Natural killer cell treated with Interleukin-12 subunit alpha and Interleukin-12 subunit beta and Interleukin-15 and Interleukin-18, amount 100 ng/mL, for 72 hours (primary cell): Measurements from ENCODE around the gene BTNL8. TPM values are rescaled to one million over a fixed set of nuclear protein-coding genes. Genes with fewer than 3 reads are reported as not detected.

Source experiments
- ATAC-seq, 2 donors: fragments of 150-1000 bp; cut with Tn5 transposase in 1 of 2; sonication (Bioruptor Pico), chemical (Tn5 transposase) in 1 of 2; 2 replicates each; pipeline ENCODE4 v1.10.0; 2021
- DNase-seq: peaks from one replicate; pipeline ENCODE4 v3.0.0; 2022; ENCODE audit warnings: low spot score
- H3K27ac Mint-ChIP-seq, 2 donors: 1 replicate in 1 of 2; 2 replicates in 1 of 2; pipeline ENCODE4 v1.8.0; 2022; ENCODE audit warnings: mixed read lengths in 2 of 2, mild to moderate bottlenecking in 1 of 2, moderate library complexity in 1 of 2
- H3K27me3 Mint-ChIP-seq, 2 donors: 1 replicate in 1 of 2; 2 replicates in 1 of 2; pipeline ENCODE4 v1.8.0; 2022; ENCODE audit warnings: mixed read lengths in 2 of 2
- H3K36me3 Mint-ChIP-seq: one replicate; pipeline ENCODE4 v1.8.0; 2022; ENCODE audit warnings: mixed read lengths
- H3K4me1 Mint-ChIP-seq, 2 donors: 1 replicate in 1 of 2; 2 replicates in 1 of 2; pipeline ENCODE4 v1.8.0; 2022; ENCODE audit warnings: low read depth in 2 of 2, mixed read lengths in 2 of 2, mild to moderate bottlenecking in 1 of 2
- H3K4me3 Mint-ChIP-seq: one replicate; pipeline ENCODE4 v1.8.0; 2022; ENCODE audit warnings: mixed read lengths
- H3K9me3 Mint-ChIP-seq: 2 replicates; pipeline ENCODE4 v1.8.0; 2022; ENCODE audit warnings: mixed read lengths
- total RNA-seq, 2 donors: library from RNA; stranded (reverse); gene quantifications; one replicate each; pipeline ENCODE4 v1.2.3, GENCODE V29; 2022

BTNL8 gene
- total RNA-seq, 2 donors from 2014 or later = not detected

DNA sequence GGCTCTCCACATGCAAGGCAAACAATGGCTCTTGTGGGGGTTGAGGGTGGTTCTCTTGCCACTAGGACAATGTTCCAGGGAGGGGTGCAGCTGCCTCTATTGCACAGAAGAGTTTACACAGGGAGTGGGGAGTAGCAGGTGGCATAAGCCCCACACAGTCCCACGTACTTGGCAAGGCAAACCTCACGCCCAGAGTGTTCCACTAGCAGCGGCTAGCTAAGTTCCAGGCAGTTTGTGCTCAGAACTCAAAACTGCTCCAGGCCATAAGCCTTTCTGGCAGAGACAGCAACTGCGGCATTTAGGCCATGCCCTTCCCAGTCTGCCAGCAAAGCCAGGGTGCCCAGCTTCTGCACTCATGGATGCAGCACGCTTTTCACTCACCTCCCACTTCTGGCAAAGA, 60.7 kb downstream of the BTNL8 start:
- peaks cover 0 to 35% of the 10 kb centered on the region in 2 donors for H3K27me3 Mint-ChIP-seq
- peaks cover 0 to 5% of the 10 kb centered on the region in 2 donors for H3K4me1 Mint-ChIP-seq
- no peak for ATAC-seq
- H3K4me3 Mint-ChIP-seq = no peak overlapping the region
- no peak for DNase-seq
- no peaks in the 10 kb centered on the region for H3K9me3 Mint-ChIP-seq
- no peak overlapping the region for H3K27ac Mint-ChIP-seq
- H3K36me3 Mint-ChIP-seq = no peaks in the 10 kb centered on the region

DNA sequence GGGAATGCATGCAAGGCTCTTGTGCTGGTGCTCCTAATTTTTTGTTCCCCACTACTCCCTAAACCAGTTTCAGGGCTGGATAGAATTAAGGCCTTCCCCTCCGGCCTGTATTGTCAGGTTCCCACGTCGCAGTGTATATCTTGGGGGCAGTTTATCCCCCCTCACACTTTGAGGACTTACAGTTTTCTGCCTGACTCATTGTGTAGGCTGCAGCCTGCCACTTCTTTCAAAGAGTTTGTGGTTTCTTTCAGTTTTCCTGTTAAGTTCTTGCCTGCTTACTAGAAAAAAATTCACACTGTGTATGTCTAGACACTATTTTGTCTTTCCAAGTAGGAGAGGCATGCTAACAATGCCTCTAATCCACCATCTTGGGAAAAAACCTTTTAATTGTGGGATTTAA, 61.2 kb downstream of the BTNL8 start:
- H3K4me1 Mint-ChIP-seq = peaks cover 0 to 5% of the 10 kb centered on the region in 2 donors
- H3K27me3 Mint-ChIP-seq = peaks cover 0 to 35% of the 10 kb centered on the region in 2 donors
- H3K4me3 Mint-ChIP-seq = no peak overlapping the region
- no peaks in the 10 kb centered on the region for H3K36me3 Mint-ChIP-seq
- no peaks in the 10 kb centered on the region for H3K9me3 Mint-ChIP-seq
- no peak for DNase-seq
- no peak for ATAC-seq
- no peak overlapping the region for H3K27ac Mint-ChIP-seq

DNA sequence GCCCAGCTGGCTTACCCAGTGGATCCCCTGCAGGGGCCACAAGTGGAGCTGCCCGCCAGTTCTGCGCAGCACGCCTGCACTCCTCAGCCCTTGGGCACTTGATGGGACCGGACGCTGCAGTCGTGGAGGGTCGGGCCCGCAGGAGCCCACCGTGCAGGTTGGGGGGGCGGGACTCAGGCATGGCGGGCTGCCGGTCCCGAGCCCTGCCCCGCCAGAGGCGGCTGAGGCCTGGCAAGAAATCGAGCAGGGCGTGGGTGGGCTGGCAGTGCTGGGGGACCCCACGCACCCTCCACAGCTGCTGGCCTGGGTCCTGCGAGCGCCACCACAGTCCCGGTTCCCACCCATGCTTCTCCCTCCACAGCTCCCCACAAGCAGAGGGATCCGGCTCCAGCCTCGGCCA, 70.4 kb downstream of the BTNL8 start:
- Mint-ChIP-seq H3K27me3 (peaks cover 0 to 39% of the 10 kb centered on the region in 2 donors), H3K27ac (no peak overlapping the region), H3K9me3 (no peaks in the 10 kb centered on the region)

DNA sequence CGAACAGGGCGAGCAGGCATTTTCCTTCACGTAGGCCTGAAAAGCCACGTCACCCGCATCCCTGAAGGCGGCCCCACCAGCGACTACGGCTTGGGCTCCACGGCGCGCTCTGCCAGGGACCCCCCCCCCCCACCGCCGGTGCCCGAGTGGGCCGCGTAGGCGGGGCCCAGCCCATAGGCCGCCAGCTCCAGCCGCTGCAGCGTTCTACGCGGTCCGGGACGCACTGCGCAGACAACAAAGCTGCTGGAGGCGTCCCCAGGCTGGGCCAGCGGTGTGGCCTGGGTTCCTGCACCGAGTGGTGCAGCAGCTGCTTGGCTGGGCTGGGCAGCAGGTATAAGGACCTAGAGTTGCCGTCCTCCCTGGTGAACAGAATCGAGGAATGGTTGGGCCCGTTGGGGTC, 71.4 kb downstream of the BTNL8 start:
- ATAC-seq = no peak
- no peak overlapping the region for H3K27ac Mint-ChIP-seq
- DNase-seq = no peak
- no peaks in the 10 kb centered on the region for H3K4me1 Mint-ChIP-seq
- peaks cover 0 to 39% of the 10 kb centered on the region in 2 donors for H3K27me3 Mint-ChIP-seq
- no peaks in the 10 kb centered on the region for H3K36me3 Mint-ChIP-seq
- H3K4me3 Mint-ChIP-seq = no peak overlapping the region
- no peaks in the 10 kb centered on the region for H3K9me3 Mint-ChIP-seq

More for the DNA sequence above, 70.4 kb downstream of the BTNL8 start:
- no peaks in the 10 kb centered on the region for H3K4me1 Mint-ChIP-seq
- H3K36me3 Mint-ChIP-seq = no peaks in the 10 kb centered on the region
- no peak overlapping the region for H3K4me3 Mint-ChIP-seq
- ATAC-seq (no peak), DNase-seq (no peak)

DNA sequence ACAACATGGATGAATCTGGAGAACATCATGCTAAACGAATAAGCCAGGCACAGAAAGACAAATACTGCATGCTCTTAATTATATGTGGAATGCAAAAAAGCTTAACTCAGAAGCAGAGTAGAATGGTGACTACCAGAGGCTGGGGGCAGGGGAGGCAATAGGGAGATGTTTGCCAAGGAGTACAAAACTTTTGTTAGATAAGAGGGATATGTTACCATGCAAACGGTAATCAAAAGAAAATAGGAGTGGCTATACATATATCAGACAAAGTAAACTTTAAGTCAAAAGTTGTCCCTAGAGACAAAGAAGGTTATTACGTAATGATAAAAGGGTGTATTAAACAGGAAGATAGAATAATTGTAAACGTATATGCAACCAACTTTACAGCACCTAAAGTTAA, 71.9 kb downstream of the BTNL8 start:
- Mint-ChIP-seq H3K4me1 (no peaks in the 10 kb centered on the region), H3K4me3 (no peak overlapping the region), H3K27ac (no peak overlapping the region), H3K36me3 (no peaks in the 10 kb centered on the region), H3K27me3 (peaks cover 0 to 39% of the 10 kb centered on the region in 2 donors), H3K9me3 (no peaks in the 10 kb centered on the region)
- DNase-seq = no peak
- ATAC-seq = no peak

DNA sequence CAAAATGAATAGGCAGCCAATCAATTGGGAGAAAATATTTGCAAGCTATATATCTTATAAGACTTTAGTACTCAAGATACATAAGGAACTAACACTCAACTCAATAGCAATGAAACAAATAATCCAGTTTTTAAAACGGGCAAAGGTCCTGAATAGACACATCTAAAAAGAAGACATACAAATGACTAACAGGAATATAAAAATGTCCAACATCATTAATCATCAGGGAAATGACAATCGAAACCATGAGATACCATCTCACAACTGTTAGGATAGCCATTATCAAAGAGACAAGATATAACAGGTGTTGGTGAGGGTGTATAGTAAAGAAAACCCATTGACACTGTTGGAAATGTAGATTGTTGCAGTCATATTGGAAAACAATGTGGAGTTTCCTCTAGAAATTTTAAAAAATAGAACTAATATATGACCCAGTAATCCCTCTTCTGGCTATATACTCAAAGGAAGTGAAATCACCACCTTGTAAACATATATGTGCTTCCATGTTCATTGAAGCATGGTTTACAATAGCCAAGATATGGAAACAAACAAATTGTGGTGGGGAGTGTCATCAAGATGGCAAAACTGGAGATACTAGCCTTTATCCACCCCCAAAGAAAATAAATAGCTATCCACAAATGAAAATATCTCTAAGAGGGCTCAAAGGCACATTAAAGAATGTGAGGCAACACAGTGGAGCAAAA, 75.8 kb downstream of the BTNL8 start:
- DNase-seq (no peak), ATAC-seq (no peak)
- Mint-ChIP-seq H3K27ac (no peak overlapping the region), H3K4me3 (no peak overlapping the region), H3K36me3 (no peaks in the 10 kb centered on the region), H3K9me3 (no peaks in the 10 kb centered on the region), H3K27me3 (peaks cover 0 to 24% of the 10 kb centered on the region in 2 donors), H3K4me1 (no peaks in the 10 kb centered on the region)

DNA sequence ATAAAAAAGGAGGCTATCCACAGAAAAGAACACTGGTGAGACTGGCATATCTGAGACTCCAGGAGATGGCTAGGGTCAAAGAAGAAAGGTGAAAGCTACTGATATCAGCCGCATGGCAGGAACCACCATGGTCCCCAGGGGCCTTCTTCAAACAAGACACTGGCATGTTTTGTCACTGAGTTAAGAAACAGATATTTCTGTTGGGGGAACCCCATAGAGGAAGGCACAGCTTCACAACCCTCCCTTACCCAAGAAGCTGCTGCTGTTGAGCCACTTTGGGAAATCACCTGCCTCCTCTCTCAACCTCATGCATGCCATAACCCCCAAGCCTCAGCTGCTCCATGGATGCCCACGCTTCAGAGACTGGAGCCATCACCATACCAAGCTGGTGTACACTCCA, 76.4 kb downstream of the BTNL8 start:
- DNase-seq (no peak), ATAC-seq (no peak)
- H3K27me3 Mint-ChIP-seq = peaks cover 0 to 25% of the 10 kb centered on the region in 2 donors

DNA sequence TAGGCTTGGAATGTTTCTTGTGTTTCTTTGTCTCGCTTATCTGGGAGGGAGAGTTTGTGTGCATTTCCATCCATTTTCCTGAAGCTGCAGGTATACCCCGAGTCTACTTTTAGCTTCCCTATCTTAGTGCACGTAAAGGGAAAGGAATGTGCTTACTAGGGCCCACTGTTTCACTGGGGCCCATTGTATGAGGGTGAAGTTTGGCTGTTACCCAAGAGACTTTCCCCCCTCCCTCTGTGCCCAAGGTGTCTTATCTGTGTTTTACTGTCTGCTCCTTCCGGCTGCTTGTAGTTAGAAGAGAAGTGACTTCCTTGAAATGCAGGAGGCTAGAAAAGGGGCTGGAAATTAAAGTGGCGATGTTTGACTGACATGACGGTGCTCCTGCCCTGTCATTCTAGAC, 77.6 kb downstream of the BTNL8 start:
- no peak overlapping the region for H3K4me3 Mint-ChIP-seq
- ATAC-seq = no peak
- DNase-seq = no peak

More for the DNA sequence above, 76.4 kb downstream of the BTNL8 start:
- Mint-ChIP-seq H3K9me3 (no peaks in the 10 kb centered on the region), H3K36me3 (no peaks in the 10 kb centered on the region), H3K4me3 (no peak overlapping the region), H3K27ac (no peak overlapping the region), H3K4me1 (no peaks in the 10 kb centered on the region)

DNA sequence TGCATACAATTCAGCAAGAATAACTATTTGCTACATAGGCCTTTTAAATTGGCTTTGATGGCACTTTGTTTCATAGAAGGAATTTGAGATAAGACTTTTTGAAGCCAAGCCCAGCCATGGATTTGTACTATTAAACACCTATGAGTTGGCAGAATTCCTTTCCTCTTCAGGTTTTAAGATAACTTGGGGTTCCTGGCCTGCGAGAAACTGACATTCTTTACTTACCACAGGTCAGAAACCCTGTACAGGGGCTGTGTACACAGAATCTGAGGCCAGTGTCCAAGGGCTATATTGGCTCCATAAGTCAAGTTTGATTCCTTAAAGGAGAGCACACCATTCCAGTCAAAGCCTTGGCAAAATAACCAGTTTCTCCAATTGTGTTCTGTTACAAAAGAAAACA, 78.9 kb downstream of the BTNL8 start:
- ATAC-seq = no peak
- Mint-ChIP-seq H3K36me3 (no peaks in the 10 kb centered on the region), H3K4me1 (no peaks in the 10 kb centered on the region), H3K27ac (no peak overlapping the region), H3K4me3 (no peak overlapping the region), H3K9me3 (no peaks in the 10 kb centered on the region), H3K27me3 (peaks cover 0 to 28% of the 10 kb centered on the region in 2 donors)
- DNase-seq = no peak

More for the DNA sequence above, 77.6 kb downstream of the BTNL8 start:
- Mint-ChIP-seq H3K9me3 (no peaks in the 10 kb centered on the region), H3K36me3 (no peaks in the 10 kb centered on the region), H3K27me3 (peaks cover 0 to 28% of the 10 kb centered on the region in 2 donors), H3K27ac (no peak overlapping the region), H3K4me1 (no peaks in the 10 kb centered on the region)

DNA sequence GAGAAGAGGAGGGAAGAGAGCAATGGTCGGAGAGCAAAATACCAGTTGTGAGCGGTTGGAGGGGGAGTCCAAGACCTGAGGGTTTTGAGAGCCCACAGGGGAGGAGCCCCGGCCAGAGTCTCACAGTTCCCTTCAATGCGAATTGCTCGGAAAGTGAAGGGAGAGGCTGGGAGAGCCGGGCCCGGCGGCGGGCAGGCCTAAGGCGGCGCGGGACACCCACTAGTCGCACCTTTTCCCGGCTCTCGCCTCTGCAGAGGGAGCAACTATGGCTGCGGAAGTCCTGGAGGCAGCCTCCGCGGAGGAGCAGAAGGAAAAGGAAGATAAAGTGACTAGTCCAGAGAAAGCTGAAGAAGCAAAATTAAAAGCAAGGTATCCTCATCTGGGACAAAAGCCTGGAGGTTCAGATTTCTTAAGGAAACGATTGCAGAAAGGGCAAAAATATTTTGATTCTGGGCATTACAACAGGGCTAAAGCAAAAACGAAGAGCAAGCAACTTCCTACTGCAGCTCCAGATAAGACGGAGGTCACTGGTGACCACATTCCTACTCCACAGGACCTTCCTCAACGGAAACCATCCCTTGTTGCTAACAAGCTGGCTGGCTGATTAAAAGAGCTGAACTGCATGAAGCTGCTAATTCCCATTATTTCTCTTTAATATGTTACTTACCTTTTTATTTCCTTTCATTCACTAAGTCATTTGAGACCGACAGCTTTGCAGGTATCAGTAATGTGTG, 83.2 kb downstream of the BTNL8 start:
- DNase-seq = no peak
- peaks cover 0 to 49% of the 10 kb centered on the region in 2 donors for H3K27me3 Mint-ChIP-seq
- no peaks in the 10 kb centered on the region for H3K9me3 Mint-ChIP-seq
- ATAC-seq = no peak
- H3K4me1 Mint-ChIP-seq = no peaks in the 10 kb centered on the region
- no peak overlapping the region for H3K4me3 Mint-ChIP-seq
- no peak overlapping the region for H3K27ac Mint-ChIP-seq
- H3K36me3 Mint-ChIP-seq = no peaks in the 10 kb centered on the region

DNA sequence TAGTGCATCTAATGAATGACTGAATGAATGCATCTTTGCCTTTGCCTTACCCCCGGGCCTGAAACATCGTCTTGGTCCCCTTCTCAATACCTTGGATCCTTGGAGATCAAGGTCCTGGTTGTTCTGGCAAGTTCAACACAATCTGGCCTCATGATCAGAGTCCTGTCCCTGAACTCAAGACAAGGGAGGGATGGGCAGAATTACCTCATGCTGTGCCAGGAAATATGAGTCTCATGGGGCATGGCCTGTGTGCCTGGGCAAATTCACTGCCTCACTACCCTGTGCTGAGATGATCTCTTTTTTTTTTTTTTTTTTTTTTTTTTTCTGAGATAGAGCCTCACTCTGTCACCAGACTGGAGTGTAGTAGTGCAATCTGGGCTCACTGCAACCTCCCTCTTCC, 89.1 kb downstream of the BTNL8 start:
- Mint-ChIP-seq H3K36me3 (no peaks in the 10 kb centered on the region), H3K4me3 (no peak overlapping the region), H3K9me3 (no peaks in the 10 kb centered on the region), H3K4me1 (no peaks in the 10 kb centered on the region), H3K27ac (no peak overlapping the region), H3K27me3 (peaks cover 0 to 58% of the 10 kb centered on the region in 2 donors)
- ATAC-seq (no peak), DNase-seq (no peak)

DNA sequence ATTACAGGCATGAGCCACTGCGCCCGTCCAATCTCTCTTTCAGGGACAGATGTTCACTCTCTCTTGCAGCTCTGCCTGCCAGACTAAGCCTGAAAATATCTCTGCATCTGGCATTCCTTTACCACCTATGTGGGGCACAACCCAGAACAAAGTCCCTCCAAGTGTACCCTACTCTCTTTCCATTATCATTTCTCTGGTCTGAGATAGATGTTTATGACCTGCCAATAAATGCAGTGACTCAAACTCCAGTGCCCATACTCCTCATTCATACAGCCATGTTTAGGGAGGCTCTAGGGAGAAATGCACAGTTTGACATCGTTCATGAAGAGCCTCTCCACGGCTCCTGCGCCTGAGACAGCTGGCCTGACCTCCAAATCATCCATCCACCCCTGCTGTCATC, 89.6 kb downstream of the BTNL8 start, which contains the start of gene BTNL3:
Gene BTNL3, plus strand, starts transcription at position 255 of the 400 bp plus-strand sequence. CDS start 183 bp downstream, outside the sequence.
- Mint-ChIP-seq H3K9me3 (no peaks in the 10 kb centered on the region), H3K36me3 (no peaks in the 10 kb centered on the region), H3K27me3 (peaks cover 0 to 58% of the 10 kb centered on the region in 2 donors), H3K27ac (no peak within 1 kb of the TSS), H3K4me3 (no peak within 1 kb of the TSS), H3K4me1 (no peaks in the 10 kb centered on the region)
- ATAC-seq (no peak), DNase-seq (no peak)

DNA sequence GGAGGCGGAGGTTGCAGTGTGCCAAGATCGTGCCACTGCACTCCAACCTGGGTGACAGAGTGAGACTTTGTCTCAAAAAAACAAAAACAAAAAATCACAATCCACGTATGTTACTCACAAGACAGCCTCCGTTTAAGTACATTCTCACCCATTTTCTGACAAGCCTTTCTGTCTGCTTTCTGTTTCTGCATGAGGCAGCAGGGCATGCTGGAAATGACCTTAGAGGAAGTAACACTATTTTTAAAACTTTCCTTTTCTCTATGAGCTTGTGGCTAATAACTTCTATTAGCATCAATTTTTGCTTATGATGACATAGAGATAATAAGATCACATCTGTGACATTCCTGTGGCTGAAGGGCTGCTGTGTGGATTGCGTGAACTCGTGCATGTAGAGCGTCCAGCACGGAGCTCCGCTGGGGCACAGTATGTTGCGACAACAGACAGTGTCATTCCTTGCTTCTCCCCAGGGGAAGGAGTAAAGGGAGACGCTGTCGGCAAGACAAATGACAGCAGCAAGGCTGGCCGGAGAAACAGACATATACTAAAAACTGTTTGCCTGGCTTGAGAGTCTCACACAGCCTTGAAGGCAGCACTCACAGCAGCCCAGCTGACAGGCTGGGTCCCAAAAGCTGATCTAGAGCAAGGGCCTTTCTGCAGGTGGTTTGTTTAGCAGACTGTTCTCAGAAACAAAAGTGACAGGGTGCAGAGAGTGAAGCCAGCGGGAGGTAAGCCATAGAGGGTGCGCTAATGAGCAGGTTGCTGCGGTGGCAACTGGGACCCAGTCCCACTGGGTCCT, 91.3 kb downstream of the BTNL8 start:
- DNase-seq (no peak), ATAC-seq (no peak)
- Mint-ChIP-seq H3K36me3 (no peaks in the 10 kb centered on the region), H3K27ac (no peak overlapping the region), H3K9me3 (no peaks in the 10 kb centered on the region), H3K4me3 (no peak overlapping the region), H3K4me1 (no peaks in the 10 kb centered on the region), H3K27me3 (peaks cover 0 to 59% of the 10 kb centered on the region in 2 donors)

DNA sequence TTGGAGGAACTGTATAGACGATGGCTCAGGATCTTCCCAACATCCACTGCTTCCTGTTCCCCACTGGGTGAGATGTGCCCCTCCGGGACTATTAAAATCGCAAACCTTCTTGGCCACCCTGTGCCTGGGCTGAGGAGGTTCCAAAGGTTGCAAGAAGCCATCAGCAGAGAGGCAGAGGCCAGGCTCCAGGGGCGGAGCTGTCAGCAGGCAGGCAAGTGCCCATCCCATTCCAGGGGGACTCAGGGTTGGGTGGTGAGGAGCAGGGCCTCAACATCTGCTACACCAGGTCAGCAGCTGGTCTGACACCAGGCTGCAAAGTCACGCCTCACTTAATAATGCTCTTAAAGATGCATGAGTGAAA, 91.9 kb downstream of the BTNL8 start:
- no peaks in the 10 kb centered on the region for H3K36me3 Mint-ChIP-seq
- ATAC-seq = no peak
- peaks cover 0 to 59% of the 10 kb centered on the region in 2 donors for H3K27me3 Mint-ChIP-seq
- no peak overlapping the region for H3K4me3 Mint-ChIP-seq
- no peaks in the 10 kb centered on the region for H3K9me3 Mint-ChIP-seq
- H3K27ac Mint-ChIP-seq = no peak overlapping the region
- no peaks in the 10 kb centered on the region for H3K4me1 Mint-ChIP-seq
- no peak for DNase-seq
